ENCODE measurements around the gene FSHB. TPM values are rescaled to one million over a fixed set of nuclear protein-coding genes. Genes with fewer than 3 reads are reported as not detected.

Gene FSHB
- total RNA-seq, 1 experiment from 2014 or later = not detected

DNA sequence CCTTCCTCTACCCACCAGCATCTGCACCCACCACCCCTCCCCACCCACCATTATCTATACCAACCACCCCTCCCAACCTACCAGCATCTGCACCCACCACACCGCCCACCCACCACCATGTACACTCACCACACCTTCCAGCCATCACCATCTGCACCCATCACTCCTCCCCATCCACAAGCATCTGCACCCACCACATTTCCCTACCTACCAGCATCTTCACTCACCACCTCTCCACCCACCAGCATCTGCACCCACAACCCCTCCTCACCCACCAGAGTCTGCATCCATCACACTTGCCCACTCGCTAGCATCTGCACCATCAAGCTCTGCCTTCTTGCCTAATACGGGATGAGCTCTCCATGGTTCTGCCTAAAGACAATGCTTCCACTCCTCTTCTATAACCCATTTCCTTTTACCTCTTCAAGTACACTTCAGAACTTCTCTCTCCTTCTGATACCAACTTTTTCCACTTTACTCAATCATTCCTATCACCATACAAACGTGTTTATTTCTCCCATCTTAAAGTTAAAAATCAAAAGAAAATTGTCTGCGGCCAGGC lies 2.4 kb upstream of the FSHB start:
- H3K4me2 ChIP-seq (ENCODE audit: insufficient read depth, insufficient read length, low read length) = no peak overlapping the region
- WGBS (ENCODE audit: extremely low coverage, insufficient read length, low lambda C conversion rate) = 100% methylated on average over 1 of the region's 5 CpGs

More for the DNA sequence above, 2.4 kb upstream of the FSHB start:
- H3K18ac ChIP-seq (ENCODE audit: insufficient read length, low read depth, low read length) = no peak overlapping the region
- no peaks in the 10 kb centered on the region for H4K20me1 ChIP-seq (ENCODE audit: control insufficient read depth, insufficient read depth, insufficient read length)
- H3K9me3 ChIP-seq (ENCODE audit: control insufficient read depth, low read depth, low read length) = peaks cover 7% of the 10 kb centered on the region
- Mint-ChIP-seq H3K27me3 (ENCODE audit: low read depth) (no peaks in the 10 kb centered on the region; the same call in 1 of the 2 replicates), H3K27ac (no peak overlapping the region), H3K36me3 (ENCODE audit: insufficient read depth in 1 of 3, low read depth in 3 of 3) (peaks cover 0 to 11% (median 8%) of the 10 kb centered on the region in 3 experiments; a peak in 5 of 7 replicates), H3K4me1 (no peaks in the 10 kb centered on the region), H3K9me3 (peaks cover 11 to 19% of the 10 kb centered on the region in 2 experiments; a peak in 4 of 5 replicates), H3K4me3 (no peak overlapping the region)
- H4K8ac ChIP-seq (replicated peaks; ENCODE audit: insufficient read length, low read depth, low read length) = no peak overlapping the region
- no peak overlapping the region for H2AK5ac ChIP-seq (ENCODE audit: insufficient read length, low read length)
- H2BK15ac ChIP-seq (ENCODE audit: low read depth, low read length) = no peak overlapping the region
- H3K27ac ChIP-seq (ENCODE audit: insufficient read length, low read depth, low read length) = no peak overlapping the region
- no peak overlapping the region for H2BK120ac ChIP-seq (ENCODE audit: low read depth, low read length, poor library complexity, severe bottlenecking)
- H3K4me1 ChIP-seq (ENCODE audit: insufficient read depth, low read length) = no peaks in the 10 kb centered on the region
- H3K4ac ChIP-seq (ENCODE audit: low read depth, low read length) = no peak overlapping the region
- no peak overlapping the region for H2BK5ac ChIP-seq (ENCODE audit: insufficient read length, low read length)
- H3K9ac ChIP-seq (ENCODE audit: extremely low read depth, insufficient read length, low read length) = no peak overlapping the region
- H3K27me3 ChIP-seq (ENCODE audit: insufficient read depth, low read length) = no peaks in the 10 kb centered on the region
- H3K14ac ChIP-seq (ENCODE audit: insufficient read depth, low read length) = no peak overlapping the region
- H2BK20ac ChIP-seq (ENCODE audit: low read depth, low read length, poor library complexity, severe bottlenecking) = no peak overlapping the region
- no peaks in the 10 kb centered on the region for H3K23me2 ChIP-seq (ENCODE audit: insufficient read length, low read depth, low read length, poor library complexity, severe bottlenecking)
- H4K5ac ChIP-seq (ENCODE audit: insufficient read length, low read depth, low read length) = no peak overlapping the region
- H3T11ph ChIP-seq (ENCODE audit: low read length) = no peak overlapping the region
- no peak overlapping the region for H4K91ac ChIP-seq (ENCODE audit: insufficient read length, low read depth, low read length)
- H3K56ac ChIP-seq (ENCODE audit: insufficient read length, low read depth, low read length) = no peak overlapping the region
- no peak for TF ChIP-seq CTCF (conservative IDR thresholded peaks at IDR 0.05)
- no peaks in the 10 kb centered on the region for H3K79me1 ChIP-seq (ENCODE audit: insufficient read depth, low read depth, low read length, poor library complexity, severe bottlenecking)
- no peak for DNase-seq
- no peak overlapping the region for H2BK12ac ChIP-seq (ENCODE audit: insufficient read length, low read depth, low read length)
- H2AFZ ChIP-seq (ENCODE audit: low read length) = no peak overlapping the region
- no peak overlapping the region for H3K23ac ChIP-seq (ENCODE audit: insufficient read length, low read depth, low read length)
- no peaks in the 10 kb centered on the region for H3K79me2 ChIP-seq (ENCODE audit: insufficient read depth, low read length)

Data from H9 (cell line).